GM12878 (cell line): ENCODE data around the gene TM9SF2. TPM values are rescaled to one million over a fixed set of nuclear protein-coding genes. Genes with fewer than 3 reads are reported as not detected.

Experiments used
- ATAC-seq: fragments of 200-7000 bp; cut with Tn5 transposase; 3 replicates; pipeline ENCODE4 v1.9.1; 2020; ENCODE audit warnings: mild to moderate bottlenecking, moderate library complexity
- BruUV-seq: library from RNA; stranded (reverse); fragments of 400-500 nt; replicated peaks from 2 replicates; lab custom pipeline; 2021; lab: Mats Ljungman, UMichigan
- CTCF ChIA-PET: fragments of 300-600 bp; sonication (Branson Sonifier 250); formaldehyde crosslinking; extraction: SDS; loops from one replicate; lab custom pipeline; 2021; ENCODE audit warnings: inconsistent platforms; lab: Yijun Ruan, JAX
- POLR2A ChIA-PET: fragments of 350-600 bp; formaldehyde crosslinking; extraction: SDS; loops from one replicate; lab custom pipeline; 2021; ENCODE audit warnings: inconsistent platforms; lab: Charles Lee
- RAD21 ChIA-PET: fragments of 300-600 bp; sonication (Branson Sonifier 250); formaldehyde crosslinking; loops from one replicate; lab custom pipeline; 2023; ENCODE audit warnings: antibody characterized with exemption; ENCODE audit not compliant: unreplicated experiment; lab: Charles Lee
- SMC1A ChIA-PET: fragments of 300-600 bp; sonication (Branson Sonifier 250); formaldehyde crosslinking; loops from one replicate; lab custom pipeline; 2023; ENCODE audit not compliant: unreplicated experiment, uncharacterized antibody; lab: Charles Lee
- DNase-seq: peaks from one replicate; pipeline ENCODE4 v3.0.0-alpha.2; 2011; ENCODE audit warnings: low read depth, low spot score
- FAIRE-seq: peaks from 3 replicates; lab custom pipeline; 2011; peaks lifted over from hg19 to GRCh38; lab: Jason Lieb, UNC
- H2AFZ ChIP-seq: 2 replicates; pipeline ENCODE4 v1.6.0; 2011; ENCODE audit warnings: low read depth, low read length, control low read depth; ENCODE audit not compliant: control insufficient read depth
- H3K27ac ChIP-seq: 2 replicates; pipeline ENCODE4 v1.5.1; 2011; ENCODE audit warnings: control low read depth; ENCODE audit not compliant: control insufficient read depth, insufficient read depth
- H3K27me3 ChIP-seq, 2 experiments: replicated peaks in 1 of 2; 2 replicates each; pipeline versions ENCODE4 v1.6.0 to v1.6.1; 2011; ENCODE audit warnings: low read length in 1 of 2; ENCODE audit not compliant: control insufficient read depth in 2 of 2, insufficient read depth in 2 of 2
- H3K36me3 ChIP-seq, 2 experiments: 2 replicates each; pipeline ENCODE4 v1.5.1; 2011; ENCODE audit warnings: low read length in 1 of 2; ENCODE audit not compliant: control insufficient read depth in 2 of 2, insufficient read depth in 2 of 2
- H3K4me1 ChIP-seq: 2 replicates; pipeline ENCODE4 v1.6.1; 2011; ENCODE audit warnings: mild to moderate bottlenecking, low read length, moderate library complexity, mixed read lengths; ENCODE audit not compliant: control insufficient read depth, insufficient read depth
- H3K4me2 ChIP-seq: 2 replicates; pipeline ENCODE4 v1.6.0; 2011; ENCODE audit warnings: control low read depth; ENCODE audit not compliant: control insufficient read depth, insufficient read depth
- H3K4me3 ChIP-seq: fragments of 200-600 bp; sonication (generic); 2 replicates; pipeline ENCODE4 v1.5.1; 2016
- H3K79me2 ChIP-seq: 2 replicates; pipeline ENCODE4 v1.6.0; 2011; ENCODE audit warnings: low read length; ENCODE audit not compliant: control insufficient read depth, insufficient read depth
- H3K9ac ChIP-seq: 2 replicates; pipeline ENCODE4 v1.8.0; 2011; ENCODE audit warnings: low read length, control low read depth, mixed read lengths; ENCODE audit not compliant: control insufficient read depth, insufficient read depth
- H3K9me3 ChIP-seq: replicated peaks from 3 replicates; pipeline ENCODE4 v1.5.1; 2011; ENCODE audit warnings: mild to moderate bottlenecking, low read length; ENCODE audit not compliant: control insufficient read depth, insufficient read depth
- H4K20me1 ChIP-seq: 2 replicates; pipeline ENCODE4 v1.6.0; 2011; ENCODE audit not compliant: control insufficient read depth, insufficient read depth
- ATF3 ChIP-seq: IDR thresholded peaks from 2 replicates; pipeline ENCODE4 v1.6.1; 2011; ENCODE audit warnings: low read depth, mild to moderate bottlenecking, low read length, moderate library complexity, borderline replicate concordance; ENCODE audit errors: extremely low read depth
- BCL11A ChIP-seq: IDR thresholded peaks from 2 replicates; pipeline ENCODE4 v1.6.1; 2011; ENCODE audit warnings: low read depth, low read length
- CBX3 ChIP-seq: fragments of 200-600 bp; sonication (generic); IDR thresholded peaks from 2 replicates; pipeline ENCODE4 v1.6.1; 2016; ENCODE audit warnings: low read depth, borderline replicate concordance
- CBX5 ChIP-seq: sonication (generic); IDR thresholded peaks from 2 replicates; pipeline ENCODE4 v1.6.1; 2016; ENCODE audit warnings: low read depth, moderate library complexity, mild to moderate bottlenecking, inconsistent platforms
- EED ChIP-seq: sonication (generic); IDR thresholded peaks from 2 replicates; pipeline ENCODE4 v1.6.1; 2016; ENCODE audit warnings: antibody characterized with exemption, low read depth
- EGR1 ChIP-seq, 2 experiments: IDR thresholded peaks; 1 replicate in 1 of 2; 2 replicates in 1 of 2; pipeline ENCODE4 v1.6.1; 2011 to 2012; ENCODE audit warnings: low read depth in 2 of 2, low read length in 2 of 2, borderline replicate concordance in 1 of 2, mild to moderate bottlenecking in 1 of 2, moderate library complexity in 1 of 2
- FOXM1 ChIP-seq: IDR thresholded peaks from 2 replicates; pipeline ENCODE4 v1.6.1; 2012; ENCODE audit warnings: low read depth, mild to moderate bottlenecking, inconsistent platforms, low read length, moderate library complexity
- GABPA ChIP-seq: IDR thresholded peaks from 2 replicates; pipeline ENCODE4 v1.6.1; 2014; ENCODE audit warnings: antibody characterized with exemption, low read depth, mild to moderate bottlenecking, inconsistent platforms
- HDAC2 ChIP-seq: fragments of 200-600 bp; sonication (generic); IDR thresholded peaks from 2 replicates; pipeline ENCODE4 v1.6.1; 2017
- HDGF ChIP-seq: fragments of 450-650 bp; IDR thresholded peaks from 2 replicates; pipeline ENCODE4 v1.6.1; 2016; ENCODE audit warnings: antibody characterized with exemption
- KAT2A ChIP-seq: conservative IDR thresholded peaks from 2 replicates; pipeline ENCODE4 v1.6.1; 2011; ENCODE audit warnings: low read depth, low read length; ENCODE audit not compliant: control insufficient read depth
- NR2C2 ChIP-seq: IDR thresholded peaks from 2 replicates; pipeline ENCODE4 v1.6.1; 2011; ENCODE audit warnings: borderline replicate concordance, low read depth; ENCODE audit not compliant: control insufficient read depth, insufficient read length
- RB1 ChIP-seq: fragments of 450-650 bp; formaldehyde crosslinking; IDR thresholded peaks from 2 replicates; pipeline ENCODE4 v1.6.1; 2017; ENCODE audit warnings: mild to moderate bottlenecking, borderline replicate concordance
- RCOR1 ChIP-seq: conservative IDR thresholded peaks from 2 replicates; pipeline ENCODE4 v1.6.1; 2012; ENCODE audit warnings: low read depth, low read length, improper control_type of control experiment
- RELA ChIP-seq: fragments of 450-650 bp; IDR thresholded peaks from 2 replicates; pipeline ENCODE4 v1.8.0; 2014; ENCODE audit warnings: borderline replicate concordance; ENCODE audit not compliant: partially characterized antibody
- SIN3A ChIP-seq: IDR thresholded peaks from 2 replicates; pipeline ENCODE4 v1.6.1; 2012; ENCODE audit warnings: low read depth, low read length, improper control_type of control experiment
- SIX5 ChIP-seq: IDR thresholded peaks from 2 replicates; pipeline ENCODE4 v1.6.1; 2011; ENCODE audit warnings: mild to moderate bottlenecking, low read depth, low read length, moderate library complexity; ENCODE audit not compliant: severe bottlenecking
- SREBF2 ChIP-seq: IDR thresholded peaks from 2 replicates; pipeline ENCODE4 v1.6.1; 2012; ENCODE audit warnings: mild to moderate bottlenecking, low read length
- SRF ChIP-seq, 2 experiments: IDR thresholded peaks; 2 replicates each; pipeline ENCODE4 v1.6.1; 2011; ENCODE audit warnings: low read depth in 2 of 2, low read length in 2 of 2, mild to moderate bottlenecking in 1 of 2, moderate library complexity in 1 of 2
- STAT3 ChIP-seq: IDR thresholded peaks from 2 replicates; pipeline ENCODE4 v1.6.1; 2011; ENCODE audit warnings: low read depth, low read length, improper control_type of control experiment
- TARDBP ChIP-seq: IDR thresholded peaks from 2 replicates; pipeline ENCODE4 v1.6.1; 2016; ENCODE audit warnings: borderline replicate concordance
- USF2 ChIP-seq: IDR thresholded peaks from 2 replicates; pipeline ENCODE4 v1.6.1; 2011; ENCODE audit warnings: low read depth, low read length, improper control_type of control experiment, borderline replicate concordance
- ZNF207 ChIP-seq: fragments of 450-650 bp; IDR thresholded peaks from 2 replicates; pipeline ENCODE4 v1.6.1; 2014; ENCODE audit warnings: antibody characterized with exemption, mild to moderate bottlenecking, borderline replicate concordance
- WGBS: methylation state at CpG from one replicate; pipeline ENCODE4 v1.1.6; 2016; ENCODE audit warnings: low lambda C conversion rate; ENCODE audit not compliant: insufficient replicate concordance, insufficient coverage; ENCODE audit errors: missing lambda C conversion rate; 5-methylcytosine and 5-hydroxymethylcytosine counted together
- in situ Hi-C: fragments of 300-500 bp; cut with MboI; formaldehyde crosslinking; loops from 9 replicates; pipeline ENCODE4 v1.14.3; 2018; ENCODE audit warnings: mixed read lengths
- intact Hi-C: fragments of 100-400 bp; cut with micrococcal nuclease; formaldehyde crosslinking; loops from one replicate; pipeline ENCODE4 v1.14.2; 2022; ENCODE audit not compliant: unreplicated experiment
- polyA plus RNA-seq, 11 experiments: library from polyadenylated mRNA; depleted of rRNA in 4 of 11; unstranded in 6 of 11; stranded (reverse) in 5 of 11; fragments of >200 nt; fragmentation: Nextera tagmentation in 4 of 11; fragmentation: Illumina TruSeq in 1 of 11; extraction: Ambion mirVana in 4 of 11; extraction: Trizol in 1 of 11; gene quantifications; 1 replicate in 1 of 11; 2 replicates in 10 of 11; pipeline versions ENCODE4 v1.2.1 to v1.2.3, GENCODE V29; 2011 to 2016; ENCODE audit warnings: inconsistent platforms in 2 of 11, missing spikeins in 2 of 11, low read depth in 1 of 11
- total RNA-seq, 4 experiments: library from RNA; depleted of rRNA in 3 of 4; stranded (reverse); fragments of >200 nt in 3 of 4; fragmentation: Illumina TruSeq in 1 of 4; extraction: Trizol in 1 of 4; gene quantifications; 2 replicates each; pipeline versions ENCODE4 v1.2.1 to v1.2.3, GENCODE V29; 2013 to 2021

The TM9SF2 gene
- total and polyA plus RNA-seq, 10 of the 15 experiments (the other 5 are each of a cell fraction or from before 2014, with no cell fraction given): 34.6 to 128 (median 79.2) TPM

DNA sequence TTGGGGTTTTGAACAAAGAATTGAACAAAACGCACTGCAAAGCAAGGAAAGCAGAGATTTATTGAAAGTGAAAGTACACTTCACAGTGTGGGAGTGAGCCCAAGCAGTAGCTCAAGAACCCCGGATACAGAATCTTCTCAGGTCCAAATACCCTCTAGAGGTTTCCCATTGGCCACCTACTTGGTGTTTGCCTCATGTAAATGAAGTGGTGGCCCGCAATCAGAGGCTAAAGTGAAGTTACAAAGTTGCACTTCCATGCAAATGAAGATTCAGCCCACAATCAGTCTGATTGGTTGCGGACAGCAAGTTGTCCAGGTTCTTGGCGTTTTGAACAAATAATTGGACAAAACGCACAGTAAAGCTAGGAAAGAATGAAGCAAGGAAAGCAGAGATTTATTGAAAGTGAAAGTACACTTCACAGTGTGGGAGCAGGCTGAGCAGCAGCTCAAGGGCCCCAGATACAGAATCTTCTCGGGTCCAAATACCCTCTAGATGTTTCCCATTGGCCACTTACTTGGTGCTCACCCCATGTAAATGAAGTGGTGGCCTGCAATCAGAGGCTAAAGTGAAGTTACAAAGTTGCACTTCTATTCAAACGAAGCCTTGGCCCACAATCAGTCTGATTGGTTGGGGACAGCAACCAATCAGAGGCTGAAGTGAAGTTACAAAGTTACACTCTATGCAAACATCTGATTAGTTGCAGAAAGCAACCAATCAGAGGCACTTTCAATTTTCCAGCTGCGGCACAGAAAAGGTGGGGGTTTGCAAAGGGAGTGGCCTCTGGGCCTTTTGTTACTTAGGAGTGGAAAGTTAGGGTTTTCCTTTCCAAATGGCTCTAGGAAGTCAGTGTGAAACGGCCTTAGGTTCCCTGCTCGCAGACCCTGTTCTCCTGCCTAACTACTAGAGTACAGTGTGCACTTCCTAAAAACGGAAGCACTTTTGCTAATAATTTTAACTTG, 4.8 kb upstream of the TM9SF2 start:
- Histone ChIP-seq H4K20me1 (no peaks in the 10 kb centered on the region), H3K36me3 (no peaks in the 10 kb centered on the region), H3K79me2 (peaks cover 16% of the 10 kb centered on the region), H3K9me3 (no peaks in the 10 kb centered on the region; the same call in 2 of the 3 replicates), H3K9ac (peak overlapping the region; percentile 31), H3K27me3 (no peaks in the 10 kb centered on the region), H3K4me1 (peaks cover 7% of the 10 kb centered on the region), H3K4me3 (peak overlapping the region; percentile 59; the same call in 1 of the 2 replicates), H2AFZ (peak overlapping the region; percentile 70), H3K4me2 (peak overlapping the region; percentile 59), H3K27ac (peak overlapping the region; percentile 60)
- FAIRE-seq: no peak
- ChIA-PET RAD21 (no interaction called here), CTCF (interaction anchor here (0.5 to 1.5 kb wide), 7 partner anchors 9 to 739 kb away, joined by 3 to 10 read pairs (median 3); no protein-coding TSS in a partner anchor), SMC1A (interaction anchor here (0.6 to 3.0 kb wide), 2 partner anchors 9 to 61 kb away, joined by 3 to 15 read pairs; no protein-coding TSS in a partner anchor), POLR2A (interaction anchor here (1.3 kb wide), 1 partner anchor 9 kb away, joined by 4 read pairs; no protein-coding TSS in a partner anchor)
- in situ Hi-C loops: no loop called here
- BruUV-seq: no TSS peak
- intact Hi-C loops: loop anchor here (5.0 kb wide), 1 partner anchor 294 kb away; the partner anchor contains the start of gene UBAC2
- ATAC-seq: peak; percentile 50
- peak; percentile 75 for DNase-seq
- 6% methylated on average over 12 of the region's 12 CpGs for WGBS
- TF ChIP-seq RB1: no peak
- no peak for TF ChIP-seq EGR1 (IDR thresholded peaks at IDR 0.05; ENCODE audit: borderline replicate concordance in 1 of 2, low read depth in 2 of 2, low read length in 2 of 2)
- no peak for TF ChIP-seq SREBF2
- TF ChIP-seq CBX5: no peak
- no peak for TF ChIP-seq ATF3
- no peak for TF ChIP-seq NR2C2
- no peak for TF ChIP-seq SIN3A
- TF ChIP-seq ZNF207: no peak
- no peak for TF ChIP-seq KAT2A
- no peak for TF ChIP-seq BCL11A
- TF ChIP-seq USF2: no peak
- TF ChIP-seq HDGF: no peak
- TF ChIP-seq STAT3: no peak
- TF ChIP-seq RCOR1: no peak
- TF ChIP-seq SIX5: no peak
- no peak for TF ChIP-seq HDAC2
- no peak for TF ChIP-seq TARDBP
- TF ChIP-seq GABPA: no peak
- no peak for TF ChIP-seq EED
- TF ChIP-seq FOXM1: no peak
- no peak for TF ChIP-seq SRF (IDR thresholded peaks at IDR 0.05; ENCODE audit: low read depth in 2 of 2, low read length in 2 of 2)
- no peak for TF ChIP-seq CBX3
- TF ChIP-seq RELA: no peak
